Measurements from ENCODE around the gene FOXD3.
"Not testable (repeated sequence)": the region's sequence is repeated elsewhere in the genome, so short reads cannot be mapped to it uniquely, and the experiment has no call there.

The FOXD3 gene

DNA sequence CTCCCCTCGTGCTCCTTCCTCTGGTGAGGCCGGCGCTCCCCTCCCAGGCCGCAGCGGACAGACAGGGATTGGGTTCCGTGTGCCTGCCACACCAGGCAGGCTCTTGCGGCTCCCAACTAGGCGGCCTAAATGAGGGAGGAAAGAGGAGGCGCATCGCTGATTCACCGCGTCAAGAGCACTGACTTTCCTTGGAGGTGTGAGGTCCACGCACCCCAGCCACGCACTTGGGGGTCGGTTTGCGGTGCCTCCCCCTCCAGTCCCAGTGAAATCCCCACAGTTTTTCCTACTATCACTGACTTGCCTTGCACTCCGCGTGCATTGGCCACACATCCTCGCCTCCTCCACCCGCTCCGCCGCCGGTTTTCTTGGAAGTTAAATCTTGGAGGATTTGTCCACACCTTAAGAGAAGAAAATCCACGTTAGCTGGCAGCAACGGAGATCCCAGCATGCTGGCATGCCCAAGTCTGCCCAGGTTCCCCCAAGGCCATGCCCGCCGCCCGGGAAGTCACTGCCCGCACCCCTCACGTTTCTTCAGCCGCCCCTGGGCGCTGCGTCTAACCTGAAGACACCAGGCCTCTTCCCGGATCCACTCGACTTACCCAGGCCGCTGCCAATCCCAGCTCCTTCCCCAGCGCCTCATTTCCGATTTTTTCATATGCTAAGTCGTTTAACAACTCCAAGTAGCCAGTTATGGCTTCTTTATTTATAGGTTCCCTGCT lies 1.1 kb upstream of the FOXD3 start:
- no peak for DNase-seq

DNA sequence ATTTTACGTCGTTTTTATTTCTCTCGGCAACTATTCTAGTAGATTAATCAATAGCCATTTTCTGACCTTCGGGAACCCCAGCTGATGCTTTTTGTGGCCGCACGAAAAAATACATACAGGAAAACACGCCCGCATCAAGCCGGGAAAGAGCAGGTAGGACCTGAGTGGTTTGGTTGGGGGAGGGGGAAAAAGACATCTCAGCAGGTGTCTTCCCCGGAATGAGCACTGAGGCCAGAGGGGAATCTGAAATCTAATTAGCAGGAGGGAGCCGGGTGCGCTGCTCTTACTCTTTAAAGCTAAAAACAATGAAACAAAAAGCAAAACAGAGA lies 618 bp upstream of the FOXD3 start:
- no peak for DNase-seq

DNA sequence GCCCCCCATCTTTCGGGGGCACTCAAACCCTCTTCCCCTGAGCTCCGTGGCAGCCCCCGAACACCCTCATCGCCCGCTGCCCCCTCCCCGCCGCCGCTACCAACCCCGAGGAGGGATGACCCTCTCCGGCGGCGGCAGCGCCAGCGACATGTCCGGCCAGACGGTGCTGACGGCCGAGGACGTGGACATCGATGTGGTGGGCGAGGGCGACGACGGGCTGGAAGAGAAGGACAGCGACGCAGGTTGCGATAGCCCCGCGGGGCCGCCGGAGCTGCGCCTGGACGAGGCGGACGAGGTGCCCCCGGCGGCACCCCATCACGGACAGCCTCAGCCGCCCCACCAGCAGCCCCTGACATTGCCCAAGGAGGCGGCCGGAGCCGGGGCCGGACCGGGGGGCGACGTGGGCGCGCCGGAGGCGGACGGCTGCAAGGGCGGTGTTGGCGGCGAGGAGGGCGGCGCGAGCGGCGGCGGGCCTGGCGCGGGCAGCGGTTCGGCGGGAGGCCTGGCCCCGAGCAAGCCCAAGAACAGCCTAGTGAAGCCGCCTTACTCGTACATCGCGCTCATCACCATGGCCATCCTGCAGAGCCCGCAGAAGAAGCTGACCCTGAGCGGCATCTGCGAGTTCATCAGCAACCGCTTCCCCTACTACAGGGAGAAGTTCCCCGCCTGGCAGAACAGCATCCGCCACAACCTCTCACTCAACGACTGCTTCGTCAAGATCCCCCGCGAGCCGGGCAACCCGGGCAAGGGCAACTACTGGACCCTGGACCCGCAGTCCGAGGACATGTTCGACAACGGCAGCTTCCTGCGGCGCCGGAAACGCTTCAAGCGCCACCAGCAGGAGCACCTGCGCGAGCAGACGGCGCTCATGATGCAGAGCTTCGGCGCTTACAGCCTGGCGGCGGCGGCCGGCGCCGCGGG lies 837 bp downstream of the FOXD3 start:
- DNase-seq = no peak

GRCh38 chr1:63323865-63324778 lies 1.8 kb downstream of the FOXD3 start:
- no peak for DNase-seq

GRCh38 chr1:63324779-63325119 lies 2.4 kb downstream of the FOXD3 start:
- no peak for DNase-seq

- no peak for DNase-seq
Observed at GRCh38 chr1:63325279-63325985, 3.1 kb downstream of the FOXD3 start.

GRCh38 chr1:63326106-63326472 lies 3.7 kb downstream of the FOXD3 start:
- DNase-seq = no peak

GRCh38 chr1:63326473-63327380 lies 4.4 kb downstream of the FOXD3 start:
- DNase-seq = no peak

- DNase-seq = no peak
Observed at GRCh38 chr1:63327417-63328054, 5.2 kb downstream of the FOXD3 start.

- DNase-seq = no peak
Observed at GRCh38 chr1:63328122-63328521, 5.8 kb downstream of the FOXD3 start.

DNA sequence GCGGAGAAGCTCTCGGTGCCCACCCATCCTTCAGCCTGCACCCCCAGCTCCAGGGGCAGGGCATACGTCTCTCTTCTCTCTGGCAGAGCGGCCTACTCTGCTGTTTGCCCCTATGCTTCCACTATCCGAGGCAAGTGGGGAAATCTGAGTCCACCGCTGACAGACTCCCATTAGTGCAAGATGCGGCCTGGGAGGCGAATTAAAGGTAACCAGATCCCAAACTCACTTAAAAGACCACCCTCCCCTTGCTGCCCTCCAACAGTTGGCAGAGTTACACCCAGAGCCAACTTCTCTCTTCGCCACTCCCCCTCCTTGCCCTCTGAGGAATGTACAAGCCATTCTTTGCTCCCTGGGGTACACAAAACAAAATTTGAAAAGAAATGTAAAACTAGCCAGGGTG lies 6.4 kb downstream of the FOXD3 start:
- no peak for DNase-seq

- DNase-seq = no peak
Observed at GRCh38 chr1:63329621-63330330, 7.4 kb downstream of the FOXD3 start.

- no peak for DNase-seq
Observed at GRCh38 chr1:63330331-63330916, 8.1 kb downstream of the FOXD3 start.

- no peak for DNase-seq
Observed at GRCh38 chr1:63342402-63342801, 20.0 kb downstream of the FOXD3 start.

DNA sequence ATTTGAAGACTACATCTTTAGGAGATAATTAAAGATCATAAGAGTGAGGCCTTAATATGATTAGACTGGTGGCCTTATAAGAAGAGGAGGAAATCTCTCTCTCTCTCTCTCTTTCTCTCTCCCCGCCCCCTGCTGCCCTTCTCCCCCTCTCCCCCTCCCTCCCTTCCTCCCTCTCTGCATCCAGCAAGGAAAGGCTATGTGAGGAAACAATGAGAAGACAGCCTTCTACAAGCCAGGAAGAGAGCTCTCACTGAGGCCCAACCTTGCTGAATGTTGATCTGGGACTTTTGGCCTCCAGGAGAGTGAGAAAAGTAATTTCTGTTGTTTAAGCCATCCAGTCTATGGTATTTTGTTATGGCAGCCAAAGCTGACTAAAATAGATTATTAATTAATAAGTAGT lies 21.6 kb downstream of the FOXD3 start:
- no peak for DNase-seq

DNA sequence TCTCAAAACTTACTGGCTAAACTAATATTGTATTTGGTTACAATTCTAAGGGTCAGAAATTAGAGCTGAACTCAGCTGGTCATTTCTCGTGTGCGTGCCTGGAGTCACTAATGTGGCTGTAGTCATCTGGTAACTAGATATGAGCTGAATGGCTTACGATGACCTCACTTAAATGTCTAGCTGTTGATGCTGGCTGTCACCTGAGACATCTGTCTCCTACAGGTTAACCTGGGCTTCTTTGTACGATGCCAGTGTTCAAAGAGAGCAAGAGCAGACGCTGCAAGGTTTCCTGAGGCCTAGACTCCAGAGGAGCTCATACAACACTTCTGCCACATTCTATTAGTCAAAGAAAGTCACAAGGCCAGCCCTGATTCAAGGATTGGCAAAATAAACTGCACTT lies 28.0 kb downstream of the FOXD3 start:
- no peak for DNase-seq

DNA sequence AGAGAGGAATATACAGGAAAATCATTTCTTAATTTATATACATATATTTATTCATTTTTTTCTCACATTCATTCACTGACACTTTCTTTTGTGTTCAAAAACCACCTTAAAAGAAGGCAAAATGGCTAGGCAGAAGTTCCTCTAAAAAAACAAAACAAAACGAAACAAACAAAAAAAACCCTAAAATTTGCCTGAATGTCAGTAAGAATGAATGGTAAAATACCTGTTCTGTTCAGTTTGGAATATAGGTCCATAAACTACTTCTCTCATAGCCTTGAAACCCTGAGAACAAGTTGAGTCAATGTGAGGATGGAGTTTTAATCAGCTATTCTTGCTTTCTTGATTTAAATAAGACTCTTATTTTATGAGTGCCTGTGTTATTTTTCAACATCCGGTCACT lies 30.4 kb downstream of the FOXD3 start:
- no peak for DNase-seq

- DNase-seq = not testable (repeated sequence)
Observed at GRCh38 chr1:63356234-63356633, 33.9 kb downstream of the FOXD3 start.

DNA sequence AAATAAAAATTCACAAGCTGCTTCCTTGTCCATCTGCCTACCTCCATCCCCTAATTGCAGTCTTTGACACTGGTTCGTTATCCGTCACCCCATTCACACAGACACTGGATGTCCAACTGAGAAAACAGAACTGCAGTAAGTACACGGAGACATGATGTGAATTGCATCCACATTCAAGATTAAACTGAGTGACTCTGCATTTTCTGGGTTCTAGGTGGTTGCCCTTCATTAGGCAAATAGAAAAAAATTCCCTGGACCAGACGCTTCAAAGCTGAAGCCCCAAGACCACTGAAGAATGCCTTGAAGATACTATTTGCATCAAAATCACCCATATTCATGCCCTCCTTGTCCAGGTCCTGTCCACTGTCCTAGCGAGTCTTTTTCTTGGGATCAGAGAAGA lies 37.2 kb downstream of the FOXD3 start:
- DNase-seq = no peak

GRCh38 chr1:63362073-63362472 lies 39.7 kb downstream of the FOXD3 start:
- no peak for DNase-seq
